GM12873 (cell line): Measurements from ENCODE around the gene RIC8B.

Source experiments
- CTCF ChIP-seq: IDR thresholded peaks from 2 replicates; pipeline ENCODE4 v1.5.1; 2012; ENCODE audit warnings: low read depth, mild to moderate bottlenecking, moderate library complexity, low read length, control low read depth; ENCODE audit not compliant: insufficient read depth; ENCODE audit errors: missing control alignments

Gene RIC8B

GRCh38 chr12:106790020-106790419 lies 15.5 kb downstream of the RIC8B start:
- TF ChIP-seq CTCF = no peak

GRCh38 chr12:106791531-106791930 lies 17.0 kb downstream of the RIC8B start:
- no peak for TF ChIP-seq CTCF

- no peak for TF ChIP-seq CTCF
Measured at GRCh38 chr12:106794369-106794768, 19.9 kb downstream of the RIC8B start.

- no peak for TF ChIP-seq CTCF
Measured at GRCh38 chr12:106801167-106801708, 26.8 kb downstream of the RIC8B start.

- TF ChIP-seq CTCF = no peak
Measured at GRCh38 chr12:106801830-106802533, 27.5 kb downstream of the RIC8B start.

GRCh38 chr12:106804668-106805067 lies 30.2 kb downstream of the RIC8B start:
- TF ChIP-seq CTCF = no peak

- TF ChIP-seq CTCF = no peak
Measured at GRCh38 chr12:106814714-106815113, 40.2 kb downstream of the RIC8B start.
